Activated naive CD8-positive, alpha-beta T cell treated with anti-CD3 and anti-CD28 coated beads, Interleukin-2, amount 10 ng/mL, durations not matched to agents 7 days and 5 days (primary cell): ENCODE measurements around the gene LRRN2. TPM values are rescaled to one million over a fixed set of nuclear protein-coding genes. Genes with fewer than 3 reads are reported as not detected.
"Not testable (repeated sequence)": the region's sequence is repeated elsewhere in the genome, so short reads cannot be mapped to it uniquely, and the experiment has no call there.

Experiments used
- ATAC-seq: fragments of 150-1000 bp; cut with Tn5 transposase; one replicate; pipeline ENCODE4 v1.10.0; 2021; ENCODE audit warnings: low read depth, moderate library complexity
- POLR2A ChIA-PET: fragments of 350-600 bp; sonication (Branson Sonifier 250); formaldehyde crosslinking; loops from one replicate; lab custom pipeline; 2021; ENCODE audit warnings: antibody characterized with exemption; lab: Charles Lee
- DNase-seq: peaks from one replicate; pipeline ENCODE4 v3.0.0; 2021
- H3K27ac Mint-ChIP-seq: one replicate; pipeline ENCODE4 v1.8.0; 2022; ENCODE audit warnings: mild to moderate bottlenecking, mixed read lengths
- H3K27me3 Mint-ChIP-seq: one replicate; pipeline ENCODE4 v1.8.0; 2022; ENCODE audit warnings: mild to moderate bottlenecking, moderate library complexity, mixed read lengths
- H3K36me3 Mint-ChIP-seq: one replicate; pipeline ENCODE4 v1.8.0; 2021; ENCODE audit warnings: mild to moderate bottlenecking, mixed read lengths
- H3K4me1 Mint-ChIP-seq: one replicate; pipeline ENCODE4 v1.8.0; 2021; ENCODE audit warnings: mixed read lengths
- H3K4me3 Mint-ChIP-seq: one replicate; pipeline ENCODE4 v1.8.0; 2022; ENCODE audit warnings: mild to moderate bottlenecking, moderate library complexity, mixed read lengths
- H3K9me3 Mint-ChIP-seq: one replicate; pipeline ENCODE4 v1.8.0; 2021; ENCODE audit warnings: mixed read lengths
- total RNA-seq, 2 experiments: library from RNA; stranded (reverse); gene quantifications; one replicate each; pipeline ENCODE4 v1.2.3, GENCODE V29; 2021

LRRN2 gene
- not detected for total RNA-seq

DNA sequence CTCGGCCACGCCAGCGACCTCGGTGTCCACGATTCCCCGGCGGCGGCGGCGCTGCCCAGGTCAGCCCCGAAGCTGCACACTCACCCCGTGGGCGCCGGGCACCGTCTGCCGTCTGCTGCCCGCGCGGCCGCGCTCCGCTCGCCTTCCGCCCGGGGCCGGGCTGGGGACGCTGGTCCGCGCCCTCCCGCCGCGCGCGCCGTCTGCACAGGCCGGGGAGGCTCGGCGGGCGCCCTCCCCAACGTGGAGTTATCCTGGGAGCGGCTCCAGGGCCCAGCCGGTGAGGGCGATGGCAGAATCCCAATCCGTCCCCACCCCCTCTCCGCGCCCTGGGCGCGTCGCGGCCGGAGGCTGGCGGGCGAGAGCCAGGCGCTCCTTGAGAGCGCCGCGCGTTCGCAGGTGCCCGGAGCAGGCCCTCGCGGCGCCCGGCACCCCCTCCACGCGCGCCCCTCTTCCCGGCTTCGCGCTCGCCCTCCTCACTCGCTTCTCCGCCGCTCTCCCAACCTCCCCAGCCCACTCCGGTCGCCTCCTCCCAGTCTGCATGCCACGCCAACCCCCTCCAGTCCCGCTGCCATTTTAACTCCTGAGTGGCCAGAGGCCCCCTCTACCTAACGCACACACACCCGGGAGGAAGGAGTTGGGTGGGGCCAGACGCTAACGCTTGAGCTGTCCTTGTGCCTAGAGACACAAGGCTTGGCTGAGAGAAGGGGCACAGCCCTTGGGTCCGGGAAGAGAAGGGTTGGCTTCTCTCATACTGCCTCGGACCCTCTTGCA lies at the start of gene LRRN2:
Gene LRRN2, minus strand, starts transcription at position 503 of the 771 bp plus-strand sequence. CDS start 65,746 bp downstream, outside the sequence.
- ATAC-seq (peak; percentile 27), DNase-seq (peak; percentile 39)
- peaks cover 5% of the 10 kb centered on the region for H3K4me1 Mint-ChIP-seq
- H3K27ac Mint-ChIP-seq = no peak within 1 kb of the TSS
- H3K36me3 Mint-ChIP-seq = no peaks in the 10 kb centered on the region
- peak within 1 kb of the TSS; percentile 76 for H3K4me3 Mint-ChIP-seq
- no peaks in the 10 kb centered on the region for H3K9me3 Mint-ChIP-seq
- POLR2A ChIA-PET = no interaction called here
- peaks cover 47% of the 10 kb centered on the region for H3K27me3 Mint-ChIP-seq

DNA sequence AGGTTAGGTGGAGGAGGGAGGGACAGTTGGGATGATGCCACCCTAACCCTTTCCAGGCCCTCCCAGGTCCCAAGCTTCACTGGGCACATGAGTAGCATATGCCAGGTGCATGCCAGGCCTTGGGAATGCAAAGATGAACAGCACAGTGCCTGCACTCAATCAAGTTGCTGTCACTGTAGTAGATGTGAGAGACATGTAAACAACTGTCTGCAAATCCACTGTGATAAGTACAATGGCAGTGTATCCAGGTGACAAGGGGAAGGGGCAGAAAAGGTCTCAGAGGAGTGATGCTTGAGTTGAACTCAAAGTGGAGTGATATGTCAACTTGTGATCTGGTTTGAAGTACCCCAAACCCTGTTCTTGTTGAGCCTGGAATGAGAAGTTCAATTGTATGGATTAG lies 49.5 kb upstream of the LRRN2 start:
- Mint-ChIP-seq H3K27me3 (peaks cover 51% of the 10 kb centered on the region), H3K36me3 (no peaks in the 10 kb centered on the region), H3K4me1 (no peaks in the 10 kb centered on the region), H3K27ac (no peak overlapping the region), H3K4me3 (no peak overlapping the region), H3K9me3 (peaks cover 4% of the 10 kb centered on the region)
- POLR2A ChIA-PET = no interaction called here
- ATAC-seq = no peak
- DNase-seq = no peak

DNA sequence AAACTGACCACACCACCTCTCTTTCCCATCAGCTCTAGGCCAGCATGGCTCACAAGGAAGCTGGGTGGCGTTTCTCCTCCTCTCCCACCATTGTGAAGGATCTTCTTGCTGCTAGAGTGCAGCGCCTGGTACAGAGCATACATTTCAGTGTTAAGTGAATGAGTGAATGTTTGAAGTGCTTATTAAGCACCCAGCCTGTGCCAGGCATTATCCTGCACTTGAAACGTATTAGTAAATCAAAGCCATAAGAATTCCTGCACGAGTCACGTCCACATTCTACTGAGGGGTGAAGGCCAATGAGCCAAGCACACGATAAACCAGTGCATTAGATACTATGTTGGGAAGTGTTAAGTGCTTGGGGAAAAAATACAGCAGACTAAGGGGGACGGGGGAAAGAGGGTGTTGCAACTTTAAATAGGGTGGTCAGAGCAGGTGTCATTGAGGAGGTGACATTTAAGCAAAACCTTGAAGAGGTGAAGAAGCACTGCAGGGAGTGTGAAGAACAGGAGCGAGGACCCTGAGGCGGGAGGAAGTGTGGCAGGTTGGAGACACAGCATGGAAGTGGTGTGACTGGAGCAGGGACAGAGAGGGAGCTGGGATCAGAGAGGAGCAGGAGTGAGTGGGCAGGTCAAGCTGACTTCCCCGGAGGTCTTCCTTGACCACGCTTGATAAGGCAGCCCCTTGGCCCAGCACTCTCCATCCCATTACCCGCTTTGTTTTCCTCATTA lies 48.5 kb upstream of the LRRN2 start:
- peaks cover 4% of the 10 kb centered on the region for H3K9me3 Mint-ChIP-seq
- H3K27me3 Mint-ChIP-seq = peaks cover 44% of the 10 kb centered on the region
- no peak for DNase-seq
- H3K27ac Mint-ChIP-seq = no peak overlapping the region
- POLR2A ChIA-PET = no interaction called here
- no peaks in the 10 kb centered on the region for H3K4me1 Mint-ChIP-seq
- no peaks in the 10 kb centered on the region for H3K36me3 Mint-ChIP-seq
- no peak overlapping the region for H3K4me3 Mint-ChIP-seq
- ATAC-seq = no peak

DNA sequence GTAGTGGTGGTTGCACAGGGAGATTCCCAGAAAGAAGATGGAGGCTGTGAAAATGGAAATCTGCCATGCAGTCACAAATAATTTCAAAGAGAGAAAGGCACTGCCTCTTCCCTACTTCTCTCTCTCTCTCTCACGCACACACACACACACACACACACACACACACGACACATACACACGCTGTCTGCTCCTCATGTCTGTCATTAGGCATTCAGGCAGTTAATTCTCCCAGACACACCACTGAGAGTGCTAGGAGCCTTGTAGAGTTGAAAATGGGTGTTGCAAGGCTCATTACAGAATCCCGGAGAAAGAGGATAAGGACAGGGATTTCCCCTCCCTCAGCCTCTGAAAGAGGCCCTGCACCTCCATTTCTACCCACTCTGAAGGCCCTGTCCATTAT lies 47.8 kb upstream of the LRRN2 start:
- ATAC-seq (no peak), DNase-seq (no peak)
- peaks cover 43% of the 10 kb centered on the region for H3K27me3 Mint-ChIP-seq
- H3K4me1 Mint-ChIP-seq = no peaks in the 10 kb centered on the region
- no peak overlapping the region for H3K27ac Mint-ChIP-seq
- H3K4me3 Mint-ChIP-seq = no peak overlapping the region
- H3K36me3 Mint-ChIP-seq = no peaks in the 10 kb centered on the region
- POLR2A ChIA-PET = no interaction called here
- peaks cover 2% of the 10 kb centered on the region for H3K9me3 Mint-ChIP-seq

DNA sequence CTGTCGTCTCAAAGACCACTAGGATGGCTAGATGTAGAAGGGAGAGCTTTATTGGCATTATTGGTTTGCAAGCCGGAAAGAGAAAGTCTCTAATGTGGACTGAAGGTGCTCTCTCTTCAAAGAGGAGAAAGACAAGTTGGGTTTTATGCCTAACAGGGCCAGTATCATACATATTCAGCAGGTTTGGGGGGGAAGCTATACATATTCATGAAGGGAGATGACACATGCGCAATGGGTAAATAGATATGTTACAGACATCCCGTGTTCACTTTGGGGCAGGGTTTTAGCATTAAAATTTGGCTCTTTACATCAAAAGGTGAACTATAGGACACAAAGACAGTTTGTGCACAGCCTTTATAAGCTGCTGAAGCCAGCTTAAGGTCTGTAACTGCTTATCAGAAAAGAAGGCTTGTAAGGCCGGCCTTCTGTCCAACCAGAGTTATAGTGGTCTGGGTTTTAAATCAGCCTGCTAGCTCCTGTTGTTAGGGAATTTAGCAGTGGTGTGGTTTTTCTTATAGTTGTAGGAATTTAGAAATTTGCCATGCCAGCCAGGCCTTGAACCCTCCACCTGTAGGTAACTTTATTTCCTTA lies 46.5 kb upstream of the LRRN2 start:
- POLR2A ChIA-PET = no interaction called here
- peaks cover 42% of the 10 kb centered on the region for H3K27me3 Mint-ChIP-seq

DNA sequence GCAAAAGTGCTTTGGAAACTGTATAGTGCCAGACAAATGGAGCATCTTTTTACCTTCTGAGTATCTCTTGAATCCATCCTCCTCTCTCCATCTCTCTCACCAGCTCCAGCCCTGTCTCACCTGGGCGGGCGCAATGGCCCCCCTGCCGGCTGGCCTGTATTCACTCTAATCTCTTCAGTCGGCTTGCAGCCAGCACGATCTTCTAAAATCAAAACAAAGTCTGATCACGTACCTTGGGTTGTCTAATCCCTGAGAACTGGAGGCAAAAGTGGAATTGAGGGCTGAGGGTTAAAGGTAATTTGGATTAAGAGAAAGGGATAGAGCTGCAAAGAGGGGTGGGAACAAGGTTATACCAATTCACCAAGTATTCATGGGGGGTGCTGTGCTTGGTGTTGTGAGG lies 46.0 kb upstream of the LRRN2 start:
- POLR2A ChIA-PET = no interaction called here
- peaks cover under 1% of the 10 kb centered on the region for H3K4me1 Mint-ChIP-seq
- DNase-seq (no peak), ATAC-seq (no peak)
- H3K9me3 Mint-ChIP-seq = no peaks in the 10 kb centered on the region
- H3K36me3 Mint-ChIP-seq = no peaks in the 10 kb centered on the region
- no peak overlapping the region for H3K4me3 Mint-ChIP-seq
- H3K27me3 Mint-ChIP-seq = peaks cover 40% of the 10 kb centered on the region
- H3K27ac Mint-ChIP-seq = no peak overlapping the region

More for the DNA sequence above, 46.5 kb upstream of the LRRN2 start:
- Mint-ChIP-seq H3K4me1 (no peaks in the 10 kb centered on the region), H3K36me3 (no peaks in the 10 kb centered on the region), H3K4me3 (no peak overlapping the region), H3K9me3 (peaks cover 2% of the 10 kb centered on the region), H3K27ac (no peak overlapping the region)
- DNase-seq (no peak), ATAC-seq (no peak)

DNA sequence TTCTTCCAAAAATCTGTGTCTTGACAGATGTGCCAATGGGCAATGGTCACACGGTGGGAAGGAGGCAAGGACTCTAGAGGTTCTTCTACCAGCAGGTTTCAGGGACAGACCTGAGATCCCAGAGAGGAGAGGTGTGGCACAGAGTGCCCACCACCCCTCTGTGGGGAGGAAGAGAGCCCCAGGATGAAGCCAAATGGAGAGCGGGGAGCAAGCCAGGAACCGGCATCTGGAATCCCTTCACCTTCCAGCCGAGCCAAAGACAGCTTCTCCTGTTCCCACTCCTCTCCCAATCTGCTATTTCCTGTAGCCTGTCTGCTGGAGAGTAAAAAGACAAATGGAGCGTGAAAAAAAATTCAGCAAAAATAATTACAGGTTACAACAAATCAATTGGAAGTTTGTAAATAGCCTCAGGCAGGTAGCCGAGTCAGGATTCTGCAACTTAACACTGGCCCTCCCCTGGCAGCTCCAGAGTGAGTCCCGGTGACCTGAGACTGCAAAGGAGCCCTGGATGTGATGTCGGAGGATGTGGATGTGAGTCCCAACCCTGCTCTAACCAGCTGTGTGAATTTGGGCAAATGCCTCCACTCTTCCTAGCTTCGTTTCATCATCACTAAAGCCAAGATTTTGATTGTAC lies 45.4 kb upstream of the LRRN2 start:
- H3K27ac Mint-ChIP-seq = no peak overlapping the region
- DNase-seq (no peak), ATAC-seq (no peak)
- H3K9me3 Mint-ChIP-seq = no peaks in the 10 kb centered on the region
- POLR2A ChIA-PET = no interaction called here
- no peak overlapping the region for H3K4me3 Mint-ChIP-seq
- peaks cover 41% of the 10 kb centered on the region for H3K27me3 Mint-ChIP-seq
- no peaks in the 10 kb centered on the region for H3K36me3 Mint-ChIP-seq
- peaks cover 1% of the 10 kb centered on the region for H3K4me1 Mint-ChIP-seq

DNA sequence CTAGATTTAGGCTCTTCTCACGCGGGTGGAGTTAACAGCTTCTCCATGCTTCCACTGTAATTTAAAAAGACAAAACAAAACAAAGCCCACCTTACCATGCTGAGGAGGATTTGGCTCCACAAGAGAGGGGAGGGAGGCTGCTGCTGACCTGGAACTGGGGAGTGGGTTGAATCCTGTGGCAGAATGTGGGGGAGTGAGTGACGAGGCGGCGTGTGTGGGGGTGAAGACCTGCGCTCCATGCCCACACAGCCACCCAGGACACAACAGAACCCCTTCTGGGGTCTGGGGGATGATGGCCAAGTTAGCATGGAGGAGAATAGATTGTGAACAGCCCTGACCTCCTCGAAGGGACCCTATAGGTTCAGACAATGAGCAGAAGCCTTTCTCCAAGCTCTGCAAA lies 44.0 kb upstream of the LRRN2 start:
- DNase-seq (no peak), ATAC-seq (no peak)
- H3K4me3 Mint-ChIP-seq = no peak overlapping the region
- POLR2A ChIA-PET = no interaction called here
- H3K9me3 Mint-ChIP-seq = no peaks in the 10 kb centered on the region
- peaks cover 1% of the 10 kb centered on the region for H3K4me1 Mint-ChIP-seq
- H3K27ac Mint-ChIP-seq = no peak overlapping the region
- H3K27me3 Mint-ChIP-seq = peaks cover 37% of the 10 kb centered on the region
- no peaks in the 10 kb centered on the region for H3K36me3 Mint-ChIP-seq

DNA sequence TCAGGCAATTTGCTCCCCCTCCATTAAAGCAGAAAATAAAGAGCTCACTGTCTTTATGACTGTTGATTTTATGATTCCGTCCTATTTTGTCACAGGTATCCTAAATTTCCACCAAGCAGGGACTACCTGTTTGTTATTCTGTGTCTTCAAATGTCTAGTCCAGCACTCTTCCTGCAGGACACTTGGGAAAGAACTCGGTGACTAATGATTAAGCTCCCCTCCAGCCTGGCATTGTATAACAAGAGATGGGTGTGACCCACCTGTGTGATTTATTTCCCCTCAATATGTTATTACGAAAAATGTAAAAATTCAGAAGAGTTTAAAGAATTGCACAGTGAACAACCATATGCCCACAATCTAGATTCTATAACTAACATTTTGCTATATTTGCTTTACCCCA lies 42.9 kb upstream of the LRRN2 start:
- POLR2A ChIA-PET = no interaction called here
- H3K4me1 Mint-ChIP-seq = peaks cover 1% of the 10 kb centered on the region
- no peak overlapping the region for H3K27ac Mint-ChIP-seq
- H3K27me3 Mint-ChIP-seq = peaks cover 34% of the 10 kb centered on the region
- no peaks in the 10 kb centered on the region for H3K9me3 Mint-ChIP-seq
- ATAC-seq (no peak), DNase-seq (no peak)
- no peaks in the 10 kb centered on the region for H3K36me3 Mint-ChIP-seq
- H3K4me3 Mint-ChIP-seq = no peak overlapping the region

DNA sequence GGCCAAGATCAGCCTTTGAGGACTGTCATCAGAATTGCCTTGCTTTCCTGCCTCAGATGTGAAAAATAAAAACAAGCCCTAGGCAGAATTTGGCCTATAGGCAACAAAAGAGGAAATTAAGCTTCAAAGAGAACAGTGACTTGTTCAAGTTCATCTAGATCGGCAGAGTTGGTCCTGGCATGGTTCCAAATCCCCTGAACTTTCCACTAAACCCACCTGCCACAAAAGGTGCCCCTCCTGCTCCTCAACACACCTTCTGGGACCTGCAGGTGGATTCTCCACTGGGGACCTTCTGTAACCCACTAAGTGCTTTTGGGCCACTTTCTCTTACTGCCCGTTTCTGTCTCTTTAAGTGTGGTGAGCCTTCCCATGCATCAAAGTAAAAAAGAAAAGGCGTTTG lies 42.5 kb upstream of the LRRN2 start:
- no peak overlapping the region for H3K4me3 Mint-ChIP-seq
- no peaks in the 10 kb centered on the region for H3K36me3 Mint-ChIP-seq
- no peak for ATAC-seq
- peaks cover 1% of the 10 kb centered on the region for H3K4me1 Mint-ChIP-seq
- no peaks in the 10 kb centered on the region for H3K9me3 Mint-ChIP-seq
- POLR2A ChIA-PET = no interaction called here
- DNase-seq = no peak
- H3K27me3 Mint-ChIP-seq = peaks cover 32% of the 10 kb centered on the region
- no peak overlapping the region for H3K27ac Mint-ChIP-seq

DNA sequence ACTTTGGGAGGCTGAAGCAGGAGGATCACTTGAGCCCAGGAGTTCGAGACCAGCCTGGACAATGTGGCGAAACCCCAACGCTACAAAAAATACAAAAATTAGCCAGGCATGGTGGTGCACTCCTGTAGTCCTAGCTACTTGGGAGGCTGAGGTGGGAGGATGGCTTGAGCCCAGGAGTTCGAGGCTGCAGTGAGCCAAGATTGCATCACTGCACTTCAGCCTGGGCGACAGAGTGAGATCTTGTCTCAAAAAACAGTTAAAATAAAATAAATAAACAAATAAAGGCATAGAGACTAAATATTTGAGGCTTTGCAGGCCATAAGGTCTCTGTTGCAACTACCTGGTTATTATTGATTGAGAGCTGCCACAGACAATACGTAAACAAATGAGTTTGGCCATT lies 41.9 kb upstream of the LRRN2 start:
- DNase-seq, H3K9me3 Mint-ChIP-seq, POLR2A ChIA-PET, ATAC-seq, H3K4me3 Mint-ChIP-seq, H3K4me1 Mint-ChIP-seq, H3K27ac Mint-ChIP-seq, H3K36me3 Mint-ChIP-seq: not testable (repeated sequence)
- peaks cover 29% of the 10 kb centered on the region for H3K27me3 Mint-ChIP-seq

DNA sequence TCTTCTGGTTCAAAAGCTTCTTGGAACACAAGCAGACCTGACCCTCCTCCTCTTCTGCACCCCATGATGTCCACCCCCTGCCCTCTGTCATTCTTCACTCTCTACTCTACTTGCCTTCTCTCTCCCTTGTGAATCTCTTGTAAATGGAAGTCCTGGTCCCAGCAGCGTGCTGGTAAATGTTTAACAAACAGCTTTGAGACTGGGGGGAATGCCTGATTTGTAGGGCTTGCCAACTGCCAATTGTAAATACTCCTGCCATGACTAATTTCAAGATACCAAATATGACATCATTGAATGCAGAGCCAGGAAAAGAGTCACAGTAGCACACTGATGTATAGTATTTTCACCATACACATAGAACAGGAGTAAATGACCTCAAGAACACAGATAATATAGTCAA lies 40.9 kb upstream of the LRRN2 start:
- POLR2A ChIA-PET = no interaction called here
- Mint-ChIP-seq H3K4me1 (peaks cover 1% of the 10 kb centered on the region), H3K36me3 (no peaks in the 10 kb centered on the region), H3K27me3 (peaks cover 24% of the 10 kb centered on the region), H3K9me3 (no peaks in the 10 kb centered on the region), H3K4me3 (no peak overlapping the region), H3K27ac (no peak overlapping the region)
- no peak for DNase-seq
- no peak for ATAC-seq

DNA sequence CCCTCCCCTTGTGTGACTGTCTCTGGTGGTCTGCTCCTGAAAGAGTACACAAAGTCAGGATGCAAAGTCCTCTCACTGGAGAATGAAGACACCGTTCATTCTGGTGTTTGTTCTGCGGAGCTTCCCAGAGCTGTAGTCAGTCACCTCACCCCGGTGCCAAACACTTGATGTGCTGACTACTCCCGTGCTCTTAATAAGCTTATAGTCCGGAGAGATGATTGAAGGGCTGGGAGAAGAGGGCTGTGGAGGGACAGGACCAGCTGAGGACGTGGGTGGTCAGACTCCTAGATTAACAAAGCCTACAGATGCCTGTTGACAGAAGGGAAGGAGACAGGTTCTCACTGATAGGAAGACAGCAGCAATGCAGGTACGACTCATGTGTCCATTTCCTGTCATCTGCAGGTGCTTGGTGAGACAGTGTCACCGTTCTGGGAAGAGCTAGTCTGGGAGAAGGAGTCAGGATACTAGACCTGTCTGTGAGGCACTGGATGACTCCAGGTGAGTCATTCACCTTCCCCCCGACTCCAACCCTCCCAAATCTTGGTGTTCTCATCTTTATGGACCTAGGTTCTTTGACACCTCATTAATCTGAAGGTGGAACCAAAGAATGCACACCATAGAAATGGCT lies 40.4 kb upstream of the LRRN2 start:
- H3K27me3 Mint-ChIP-seq = peaks cover 20% of the 10 kb centered on the region
- no peaks in the 10 kb centered on the region for H3K9me3 Mint-ChIP-seq
- H3K4me1 Mint-ChIP-seq = peaks cover 1% of the 10 kb centered on the region
- DNase-seq (no peak), ATAC-seq (no peak)
- no peaks in the 10 kb centered on the region for H3K36me3 Mint-ChIP-seq
- POLR2A ChIA-PET = no interaction called here
- H3K4me3 Mint-ChIP-seq = no peak overlapping the region
- H3K27ac Mint-ChIP-seq = no peak overlapping the region
